Measurements from ENCODE around the gene NAV1.

Gene NAV1

DNA sequence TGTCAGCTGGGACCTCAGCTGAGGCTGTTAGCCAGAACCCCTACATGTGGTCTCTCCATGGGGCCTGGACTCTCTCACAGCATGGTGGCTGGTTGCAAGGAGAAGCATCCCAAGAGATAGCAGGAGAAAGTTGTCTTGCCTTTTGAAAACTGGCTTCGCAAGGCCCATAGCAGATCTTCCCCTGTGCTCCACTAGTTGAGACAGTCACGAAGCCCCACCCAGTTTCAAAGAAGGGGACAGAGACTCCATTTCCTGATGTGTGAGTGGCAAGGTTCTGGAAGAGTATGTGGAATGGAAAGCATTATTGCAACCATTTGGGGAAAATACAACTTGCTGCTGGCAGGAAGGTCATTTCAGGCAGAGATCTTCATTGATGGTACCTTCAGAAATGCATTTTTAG is 24.5 kb upstream of the NAV1 start:
- Histone ChIP-seq H4K20me1 (ENCODE audit: control insufficient read depth, insufficient read depth, low read depth, low read length) (no peaks in the 10 kb centered on the region), H3K27me3 (ENCODE audit: control insufficient read depth, low read length) (no peaks in the 10 kb centered on the region), H3K36me3 (ENCODE audit: control insufficient read depth, low read length) (no peaks in the 10 kb centered on the region), H3K4me3 (ENCODE audit: low read length) (no peak overlapping the region), H3K79me2 (ENCODE audit: control insufficient read depth, low read length) (no peaks in the 10 kb centered on the region), H3F3A (ENCODE audit: control insufficient read depth, insufficient read depth) (peaks cover 3% of the 10 kb centered on the region), H3K9me2 (replicated peaks; ENCODE audit: control insufficient read depth, low read length) (no peaks in the 10 kb centered on the region), H3K27ac (ENCODE audit: low read depth, low read length) (no peak overlapping the region), H3K4me2 (ENCODE audit: low read length) (no peak overlapping the region), H3K9me3 (ENCODE audit: control insufficient read depth, insufficient read depth, low read length) (no peaks in the 10 kb centered on the region), H3K4me1 (ENCODE audit: control insufficient read depth, low read length) (peaks cover 35% of the 10 kb centered on the region)
- no peak for TF ChIP-seq EZH2phosphoT487 (IDR thresholded peaks at IDR 0.05; ENCODE audit: borderline replicate concordance, low read length)
- TF ChIP-seq, protein P1, sequence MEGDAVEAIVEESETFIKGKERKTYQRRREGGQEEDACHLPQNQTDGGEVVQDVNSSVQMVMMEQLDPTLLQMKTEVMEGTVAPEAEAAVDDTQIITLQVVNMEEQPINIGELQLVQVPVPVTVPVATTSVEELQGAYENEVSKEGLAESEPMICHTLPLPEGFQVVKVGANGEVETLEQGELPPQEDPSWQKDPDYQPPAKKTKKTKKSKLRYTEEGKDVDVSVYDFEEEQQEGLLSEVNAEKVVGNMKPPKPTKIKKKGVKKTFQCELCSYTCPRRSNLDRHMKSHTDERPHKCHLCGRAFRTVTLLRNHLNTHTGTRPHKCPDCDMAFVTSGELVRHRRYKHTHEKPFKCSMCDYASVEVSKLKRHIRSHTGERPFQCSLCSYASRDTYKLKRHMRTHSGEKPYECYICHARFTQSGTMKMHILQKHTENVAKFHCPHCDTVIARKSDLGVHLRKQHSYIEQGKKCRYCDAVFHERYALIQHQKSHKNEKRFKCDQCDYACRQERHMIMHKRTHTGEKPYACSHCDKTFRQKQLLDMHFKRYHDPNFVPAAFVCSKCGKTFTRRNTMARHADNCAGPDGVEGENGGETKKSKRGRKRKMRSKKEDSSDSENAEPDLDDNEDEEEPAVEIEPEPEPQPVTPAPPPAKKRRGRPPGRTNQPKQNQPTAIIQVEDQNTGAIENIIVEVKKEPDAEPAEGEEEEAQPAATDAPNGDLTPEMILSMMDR (IDR thresholded peaks at IDR 0.05; ENCODE audit: low read depth, low read length, poor library complexity, severe bottlenecking): no peak

DNA sequence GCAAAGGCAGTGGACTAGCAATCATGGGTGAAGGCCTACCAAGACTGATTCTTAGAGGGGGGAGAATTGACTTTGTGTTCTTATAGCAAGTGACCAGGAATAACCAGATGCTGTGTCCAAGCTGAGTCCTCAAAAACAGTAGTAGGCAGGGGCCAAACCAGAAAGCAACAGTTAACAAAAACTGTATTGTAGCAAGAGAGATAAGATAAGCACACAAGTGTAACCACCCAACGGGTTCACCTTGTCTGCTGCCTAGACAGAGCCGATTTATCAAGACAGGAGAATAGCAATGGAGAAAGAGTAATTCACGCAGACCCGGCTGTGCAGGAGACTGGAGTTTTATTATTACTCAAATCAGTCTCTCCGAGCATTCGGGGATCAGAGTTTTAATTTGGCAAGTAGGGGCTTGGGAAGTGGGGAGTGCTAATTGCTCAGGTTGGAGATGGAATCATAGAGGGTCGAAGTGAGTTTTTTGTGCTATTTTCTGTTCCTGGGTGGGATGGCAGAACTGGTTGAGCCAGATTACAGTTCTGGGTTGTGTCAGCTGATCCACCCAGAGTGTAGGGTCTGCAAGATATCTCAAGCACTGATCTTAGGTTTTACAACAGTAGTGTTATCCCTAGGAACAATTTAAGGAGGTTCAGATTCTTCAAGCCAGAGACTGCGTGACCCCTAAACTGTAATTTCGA is 23.7 kb upstream of the NAV1 start:
- H3K4me3 ChIP-seq (ENCODE audit: low read length): no peak overlapping the region
- H3K27ac ChIP-seq (ENCODE audit: low read depth, low read length): no peak overlapping the region
- no peaks in the 10 kb centered on the region for H3K36me3 ChIP-seq (ENCODE audit: control insufficient read depth, low read length)
- no peaks in the 10 kb centered on the region for H3K9me2 ChIP-seq (replicated peaks; ENCODE audit: control insufficient read depth, low read length)
- no peak for TF ChIP-seq EZH2phosphoT487 (IDR thresholded peaks at IDR 0.05; ENCODE audit: borderline replicate concordance, low read length)
- TF ChIP-seq, protein P1 (IDR thresholded peaks at IDR 0.05; ENCODE audit: low read depth, low read length, poor library complexity, severe bottlenecking): no peak
- no peaks in the 10 kb centered on the region for H3K27me3 ChIP-seq (ENCODE audit: control insufficient read depth, low read length)
- H3K9me3 ChIP-seq (ENCODE audit: control insufficient read depth, insufficient read depth, low read length): no peaks in the 10 kb centered on the region
- H3F3A ChIP-seq (ENCODE audit: control insufficient read depth, insufficient read depth): no peaks in the 10 kb centered on the region; the same call in 1 of the 2 replicates
- no peak overlapping the region for H3K4me2 ChIP-seq (ENCODE audit: low read length)
- no peaks in the 10 kb centered on the region for H4K20me1 ChIP-seq (ENCODE audit: control insufficient read depth, insufficient read depth, low read depth, low read length)
- peaks cover 27% of the 10 kb centered on the region for H3K4me1 ChIP-seq (ENCODE audit: control insufficient read depth, low read length)
- H3K79me2 ChIP-seq (ENCODE audit: control insufficient read depth, low read length): no peaks in the 10 kb centered on the region

DNA sequence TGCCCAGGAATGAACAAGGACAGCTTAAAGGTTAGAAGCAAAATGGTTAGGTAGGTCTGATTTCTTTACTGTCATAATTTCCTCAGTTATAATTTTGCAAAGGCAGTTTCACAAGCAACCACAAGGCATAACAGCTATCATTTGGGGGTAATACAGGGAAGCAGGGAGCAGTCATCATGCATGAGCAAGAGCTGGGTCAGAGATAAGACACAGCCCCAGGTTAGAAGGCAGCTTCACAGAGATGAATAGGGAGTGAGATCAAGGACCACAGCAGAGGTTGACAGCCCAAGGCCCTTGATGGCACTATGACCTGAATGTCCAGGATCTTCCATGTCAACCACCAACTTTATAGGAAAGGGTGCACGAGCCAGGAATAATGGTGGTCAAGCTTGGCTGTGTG is 23.0 kb upstream of the NAV1 start:
- Histone ChIP-seq H3K79me2 (ENCODE audit: control insufficient read depth, low read length) (no peaks in the 10 kb centered on the region), H3K4me2 (ENCODE audit: low read length) (no peak overlapping the region), H3F3A (ENCODE audit: control insufficient read depth, insufficient read depth) (no peaks in the 10 kb centered on the region; the same call in 1 of the 2 replicates), H3K9me2 (replicated peaks; ENCODE audit: control insufficient read depth, low read length) (no peaks in the 10 kb centered on the region), H4K20me1 (ENCODE audit: control insufficient read depth, insufficient read depth, low read depth, low read length) (no peaks in the 10 kb centered on the region), H3K4me3 (ENCODE audit: low read length) (no peak overlapping the region), H3K27me3 (ENCODE audit: control insufficient read depth, low read length) (no peaks in the 10 kb centered on the region), H3K4me1 (ENCODE audit: control insufficient read depth, low read length) (peaks cover 20% of the 10 kb centered on the region), H3K9me3 (ENCODE audit: control insufficient read depth, insufficient read depth, low read length) (no peaks in the 10 kb centered on the region), H3K27ac (ENCODE audit: low read depth, low read length) (no peak overlapping the region), H3K36me3 (ENCODE audit: control insufficient read depth, low read length) (no peaks in the 10 kb centered on the region)
- TF ChIP-seq, protein P1 (IDR thresholded peaks at IDR 0.05; ENCODE audit: low read depth, low read length, poor library complexity, severe bottlenecking): no peak
- TF ChIP-seq EZH2phosphoT487 (IDR thresholded peaks at IDR 0.05; ENCODE audit: borderline replicate concordance, low read length): no peak
